HepG2 (cell line): Measurements from ENCODE around the gene MX2. TPM values are rescaled to one million over a fixed set of nuclear protein-coding genes. Genes with fewer than 3 reads are reported as not detected.

Source experiments
- AKAP8 ChIP-seq: sonication (generic); formaldehyde crosslinking; IDR thresholded peaks from 2 replicates; pipeline ENCODE4 v1.5.1; 2020; ENCODE audit warnings: mild to moderate bottlenecking, missing genetic modification reagents
- ATM ChIP-seq: fragments of 450-650 bp; IDR thresholded peaks from 2 replicates; pipeline ENCODE4 v1.7.1; 2017; ENCODE audit warnings: mild to moderate bottlenecking, borderline replicate concordance
- BRD4 ChIP-seq: sonication (generic); formaldehyde crosslinking; IDR thresholded peaks from 2 replicates; pipeline ENCODE4 v1.4.0; 2020; ENCODE audit warnings: missing genetic modification reagents
- CEBPG ChIP-seq: IDR thresholded peaks from 2 replicates; pipeline ENCODE4 v1.6.1; 2016
- HMG20B ChIP-seq: conservative IDR thresholded peaks from 2 replicates; pipeline ENCODE4 v1.6.1; 2016; ENCODE audit warnings: missing genetic modification reagents, missing compliant biosample characterization
- HNRNPK ChIP-seq: fragments of 200-400 bp; formaldehyde crosslinking; IDR thresholded peaks from 2 replicates; pipeline ENCODE4 v1.6.1; 2018; ENCODE audit warnings: low read length, low read depth, moderate library complexity, mild to moderate bottlenecking; ENCODE audit not compliant: poor library complexity, severe bottlenecking
- KLF9 ChIP-seq: IDR thresholded peaks from 2 replicates; pipeline ENCODE4 v1.6.1; 2016; ENCODE audit warnings: low read depth
- LCORL ChIP-seq, 2 experiments: fragments of 450-650 bp in 1 of 2; sonication (generic) in 1 of 2; formaldehyde crosslinking in 1 of 2; IDR thresholded peaks; 2 replicates each; pipeline versions ENCODE4 v1.5.0 to v1.6.1; 2017 to 2020; ENCODE audit warnings: antibody characterized with exemption in 1 of 2, missing genetic modification reagents in 1 of 2
- NBN ChIP-seq: fragments of 450-650 bp; conservative IDR thresholded peaks from 2 replicates; pipeline ENCODE4 v1.6.1; 2017
- NFYC ChIP-seq: IDR thresholded peaks from 2 replicates; pipeline ENCODE4 v1.6.1; 2016; ENCODE audit warnings: missing genetic modification reagents, missing compliant biosample characterization
- PCBP1 ChIP-seq: fragments of 200-400 bp; formaldehyde crosslinking; IDR thresholded peaks from 2 replicates; pipeline ENCODE4 v1.6.1; 2017; ENCODE audit warnings: mild to moderate bottlenecking, low read depth, low read length, borderline replicate concordance
- WIZ ChIP-seq: sonication (generic); formaldehyde crosslinking; IDR thresholded peaks from 2 replicates; pipeline ENCODE4 v1.5.1; 2020; ENCODE audit warnings: mild to moderate bottlenecking, missing genetic modification reagents
- ZBTB3 ChIP-seq: sonication (generic); formaldehyde crosslinking; IDR thresholded peaks from 2 replicates; pipeline ENCODE4 v1.4.0; 2020; ENCODE audit warnings: low read depth, mild to moderate bottlenecking, moderate library complexity, missing genetic modification reagents, borderline replicate concordance
- ZBTB42 ChIP-seq: sonication (generic); formaldehyde crosslinking; IDR thresholded peaks from 2 replicates; pipeline ENCODE4 v1.5.0; 2020; ENCODE audit warnings: mild to moderate bottlenecking, missing genetic modification reagents
- ZNF12 ChIP-seq: sonication (generic); formaldehyde crosslinking; IDR thresholded peaks from 2 replicates; pipeline ENCODE4 v1.5.0; 2020; ENCODE audit warnings: missing genetic modification reagents
- ZNF180 ChIP-seq: sonication (generic); formaldehyde crosslinking; IDR thresholded peaks from 2 replicates; pipeline ENCODE4 v1.4.0; 2020; ENCODE audit warnings: low read depth, missing genetic modification reagents, borderline replicate concordance
- ZNF274 ChIP-seq: sonication (generic); formaldehyde crosslinking; IDR thresholded peaks from 2 replicates; pipeline ENCODE4 v1.5.1; 2020; ENCODE audit warnings: mild to moderate bottlenecking, missing genetic modification reagents
- ZNF616 ChIP-seq: sonication (generic); formaldehyde crosslinking; IDR thresholded peaks from 2 replicates; pipeline ENCODE4 v1.5.0; 2020; ENCODE audit warnings: low read depth, mild to moderate bottlenecking, missing genetic modification reagents
- ZSCAN31 ChIP-seq: sonication (generic); formaldehyde crosslinking; IDR thresholded peaks from 2 replicates; pipeline ENCODE4 v1.5.0; 2020; ENCODE audit warnings: low read depth, mild to moderate bottlenecking, missing genetic modification reagents
- polyA plus RNA-seq, 8 experiments: library from polyadenylated mRNA; depleted of rRNA in 3 of 8; stranded (reverse) in 7 of 8; unstranded in 1 of 8; fragments of >200 nt; fragmentation: Illumina TruSeq in 4 of 8; extraction: Trizol in 4 of 8; gene quantifications; 2 replicates each; pipeline versions ENCODE4 v1.2.1 to v1.2.3, GENCODE V29; 2011 to 2016; ENCODE audit warnings: low read depth in 4 of 8, missing spikeins in 1 of 8, mixed read lengths in 1 of 8; ENCODE audit not compliant: insufficient read depth in 1 of 8
- total RNA-seq, 5 experiments: library from RNA; depleted of rRNA; stranded (reverse); fragments of >200 nt; fragmentation: Illumina TruSeq; extraction: Trizol; gene quantifications; 2 replicates each; pipeline ENCODE4 v1.2.3, GENCODE V29; 2016; ENCODE audit warnings: low read depth in 1 of 5
- TF ChIP-seq, protein P1 (sequence below): sonication (generic); formaldehyde crosslinking; IDR thresholded peaks from 2 replicates; pipeline ENCODE4 v1.4.0; 2020; ENCODE audit warnings: mild to moderate bottlenecking, missing genetic modification reagents
- TF ChIP-seq, protein P2 (sequence below): IDR thresholded peaks from 2 replicates; pipeline ENCODE4 v1.4.0; 2020; ENCODE audit warnings: mild to moderate bottlenecking, missing genetic modification reagents
- TF ChIP-seq, protein P3 (sequence below): sonication (generic); formaldehyde crosslinking; IDR thresholded peaks from 2 replicates; pipeline ENCODE4 v1.9.0; 2022; ENCODE audit warnings: missing genetic modification reagents, mild to moderate bottlenecking, borderline replicate concordance

The MX2 gene
- total and polyA plus RNA-seq, 2 of the 13 experiments (the other 11 are each of a cell fraction or from before 2014, with no cell fraction given) = 24.0 to 35.7 TPM

DNA sequence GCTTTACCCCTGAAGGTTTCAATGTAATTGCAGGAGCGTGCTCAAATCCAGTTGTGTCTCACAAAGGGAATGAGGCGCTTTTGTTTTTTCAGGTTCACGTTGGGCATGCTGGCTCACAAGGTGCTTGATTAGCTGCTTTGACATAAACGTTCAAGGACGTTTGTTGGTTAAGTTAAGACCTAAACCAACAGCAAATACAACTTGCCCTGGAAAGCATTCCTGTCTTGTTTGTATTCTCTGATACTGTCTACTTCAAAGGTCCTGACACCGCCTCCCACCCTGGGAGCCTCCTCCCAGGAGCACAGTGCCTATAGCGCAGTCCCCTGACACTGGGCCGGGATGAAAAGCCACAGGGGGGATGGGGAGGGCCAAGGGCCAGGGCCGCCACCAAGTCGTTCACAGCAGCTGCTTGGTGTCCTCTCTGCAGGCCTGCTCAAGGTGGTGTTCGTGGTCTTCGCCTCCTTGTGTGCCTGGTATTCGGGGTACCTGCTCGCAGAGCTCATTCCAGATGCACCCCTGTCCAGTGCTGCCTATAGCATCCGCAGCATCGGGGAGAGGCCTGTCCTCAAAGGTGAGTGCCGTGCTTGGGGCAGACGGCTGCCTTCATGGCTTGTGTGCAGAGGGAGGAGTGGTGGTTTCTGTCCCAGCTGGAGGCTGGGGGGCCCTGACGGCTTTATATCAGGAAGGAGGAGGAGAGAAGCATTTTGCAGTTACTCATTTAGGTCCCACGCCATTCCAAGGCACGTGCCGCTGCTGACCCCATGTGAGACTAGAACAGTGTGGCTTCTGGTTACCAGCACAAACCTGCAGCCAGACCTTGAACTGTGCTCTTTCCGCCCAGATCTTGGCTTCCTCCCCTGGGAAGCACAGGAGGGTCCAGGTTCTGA is 39.1 kb upstream of the MX2 start (continued):
- TF ChIP-seq NBN (no peak), CEBPG (CRISPR knock-in tag) (peak; percentile 49), PCBP1 (no peak), ZNF180 (no peak), KLF9 (no peak), ZSCAN31 (CRISPR knock-in tag) (peak; percentile 63; the same call in 1 of the 2 replicates), ATM (no peak), ZNF274 (CRISPR knock-in tag) (peak; percentile 59; the same call in 1 of the 2 replicates), HMG20B (CRISPR knock-in tag) (peak; percentile 95), ZNF12 (peak; percentile 97), WIZ (CRISPR knock-in tag) (no peak), ZBTB3 (CRISPR knock-in tag) (no peak), AKAP8 (CRISPR knock-in tag) (peak; percentile 53; the same call in 1 of the 2 replicates), ZBTB42 (CRISPR knock-in tag) (no peak), BRD4 (CRISPR knock-in tag) (peak; percentile 78), HNRNPK (no peak), LCORL (IDR thresholded peaks at IDR 0.05) (no peak), LCORL (CRISPR knock-in tag; IDR thresholded peaks at IDR 0.05) (peak; percentile 78), ZNF616 (no peak), NFYC (CRISPR knock-in tag) (0 out of 2 replicates have a peak, but pooled peaks have one; percentile 19)
- TF ChIP-seq, protein P1, sequence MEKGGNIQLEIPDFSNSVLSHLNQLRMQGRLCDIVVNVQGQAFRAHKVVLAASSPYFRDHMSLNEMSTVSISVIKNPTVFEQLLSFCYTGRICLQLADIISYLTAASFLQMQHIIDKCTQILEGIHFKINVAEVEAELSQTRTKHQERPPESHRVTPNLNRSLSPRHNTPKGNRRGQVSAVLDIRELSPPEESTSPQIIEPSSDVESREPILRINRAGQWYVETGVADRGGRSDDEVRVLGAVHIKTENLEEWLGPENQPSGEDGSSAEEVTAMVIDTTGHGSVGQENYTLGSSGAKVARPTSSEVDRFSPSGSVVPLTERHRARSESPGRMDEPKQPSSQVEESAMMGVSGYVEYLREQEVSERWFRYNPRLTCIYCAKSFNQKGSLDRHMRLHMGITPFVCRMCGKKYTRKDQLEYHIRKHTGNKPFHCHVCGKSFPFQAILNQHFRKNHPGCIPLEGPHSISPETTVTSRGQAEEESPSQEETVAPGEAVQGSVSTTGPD = peak; percentile 70; the same call in 1 of the 2 replicates
- TF ChIP-seq, protein P2, sequence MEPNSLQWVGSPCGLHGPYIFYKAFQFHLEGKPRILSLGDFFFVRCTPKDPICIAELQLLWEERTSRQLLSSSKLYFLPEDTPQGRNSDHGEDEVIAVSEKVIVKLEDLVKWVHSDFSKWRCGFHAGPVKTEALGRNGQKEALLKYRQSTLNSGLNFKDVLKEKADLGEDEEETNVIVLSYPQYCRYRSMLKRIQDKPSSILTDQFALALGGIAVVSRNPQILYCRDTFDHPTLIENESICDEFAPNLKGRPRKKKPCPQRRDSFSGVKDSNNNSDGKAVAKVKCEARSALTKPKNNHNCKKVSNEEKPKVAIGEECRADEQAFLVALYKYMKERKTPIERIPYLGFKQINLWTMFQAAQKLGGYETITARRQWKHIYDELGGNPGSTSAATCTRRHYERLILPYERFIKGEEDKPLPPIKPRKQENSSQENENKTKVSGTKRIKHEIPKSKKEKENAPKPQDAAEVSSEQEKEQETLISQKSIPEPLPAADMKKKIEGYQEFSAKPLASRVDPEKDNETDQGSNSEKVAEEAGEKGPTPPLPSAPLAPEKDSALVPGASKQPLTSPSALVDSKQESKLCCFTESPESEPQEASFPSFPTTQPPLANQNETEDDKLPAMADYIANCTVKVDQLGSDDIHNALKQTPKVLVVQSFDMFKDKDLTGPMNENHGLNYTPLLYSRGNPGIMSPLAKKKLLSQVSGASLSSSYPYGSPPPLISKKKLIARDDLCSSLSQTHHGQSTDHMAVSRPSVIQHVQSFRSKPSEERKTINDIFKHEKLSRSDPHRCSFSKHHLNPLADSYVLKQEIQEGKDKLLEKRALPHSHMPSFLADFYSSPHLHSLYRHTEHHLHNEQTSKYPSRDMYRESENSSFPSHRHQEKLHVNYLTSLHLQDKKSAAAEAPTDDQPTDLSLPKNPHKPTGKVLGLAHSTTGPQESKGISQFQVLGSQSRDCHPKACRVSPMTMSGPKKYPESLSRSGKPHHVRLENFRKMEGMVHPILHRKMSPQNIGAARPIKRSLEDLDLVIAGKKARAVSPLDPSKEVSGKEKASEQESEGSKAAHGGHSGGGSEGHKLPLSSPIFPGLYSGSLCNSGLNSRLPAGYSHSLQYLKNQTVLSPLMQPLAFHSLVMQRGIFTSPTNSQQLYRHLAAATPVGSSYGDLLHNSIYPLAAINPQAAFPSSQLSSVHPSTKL (CRISPR knock-in tag) = peak; percentile 95
- TF ChIP-seq, protein P3, sequence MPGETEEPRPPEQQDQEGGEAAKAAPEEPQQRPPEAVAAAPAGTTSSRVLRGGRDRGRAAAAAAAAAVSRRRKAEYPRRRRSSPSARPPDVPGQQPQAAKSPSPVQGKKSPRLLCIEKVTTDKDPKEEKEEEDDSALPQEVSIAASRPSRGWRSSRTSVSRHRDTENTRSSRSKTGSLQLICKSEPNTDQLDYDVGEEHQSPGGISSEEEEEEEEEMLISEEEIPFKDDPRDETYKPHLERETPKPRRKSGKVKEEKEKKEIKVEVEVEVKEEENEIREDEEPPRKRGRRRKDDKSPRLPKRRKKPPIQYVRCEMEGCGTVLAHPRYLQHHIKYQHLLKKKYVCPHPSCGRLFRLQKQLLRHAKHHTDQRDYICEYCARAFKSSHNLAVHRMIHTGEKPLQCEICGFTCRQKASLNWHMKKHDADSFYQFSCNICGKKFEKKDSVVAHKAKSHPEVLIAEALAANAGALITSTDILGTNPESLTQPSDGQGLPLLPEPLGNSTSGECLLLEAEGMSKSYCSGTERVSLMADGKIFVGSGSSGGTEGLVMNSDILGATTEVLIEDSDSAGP (CRISPR knock-in tag) = peak; percentile 87; the same call in 1 of the 2 replicates
